GM23338 (cell line): ENCODE measurements around the gene CCR8. TPM values are rescaled to one million over a fixed set of nuclear protein-coding genes. Genes with fewer than 3 reads are reported as not detected.

Experiments
- ATAC-seq: fragments of 200-7000 bp; cut with Tn5 transposase; 3 replicates; pipeline ENCODE4 v1.9.1; 2020
- DNase-seq: peaks from one replicate; pipeline ENCODE4 v3.0.0-alpha.2; 2015; ENCODE audit warnings: low spot score
- H2AFZ ChIP-seq: fragments of 200-600 bp; sonication (generic); 2 replicates; pipeline ENCODE4 v1.8.0; 2016; ENCODE audit warnings: antibody characterized with exemption, mild to moderate bottlenecking, moderate library complexity
- H3F3A ChIP-seq: fragments of 200-600 bp; sonication (generic); replicated peaks from 2 replicates; pipeline ENCODE4 v1.8.0; 2017; ENCODE audit warnings: antibody characterized with exemption, mixed run types, low read depth
- H3K27ac ChIP-seq: fragments of 200-600 bp; sonication (generic); 2 replicates; pipeline ENCODE4 v1.6.1; 2016; ENCODE audit warnings: low read depth
- H3K27me3 ChIP-seq: fragments of 200-600 bp; sonication (generic); 2 replicates; pipeline ENCODE4 v1.8.0; 2016; ENCODE audit warnings: mild to moderate bottlenecking, mixed run types, moderate library complexity; ENCODE audit not compliant: insufficient read depth
- H3K36me3 ChIP-seq: fragments of 200-600 bp; sonication (generic); 2 replicates; pipeline ENCODE4 v1.8.0; 2016; ENCODE audit warnings: mild to moderate bottlenecking; ENCODE audit not compliant: insufficient read depth
- H3K4me1 ChIP-seq: fragments of 200-600 bp; sonication (generic); 2 replicates; pipeline ENCODE4 v1.8.0; 2016; ENCODE audit warnings: mild to moderate bottlenecking, moderate library complexity; ENCODE audit not compliant: insufficient read depth
- H3K4me2 ChIP-seq: fragments of 200-600 bp; sonication (generic); 2 replicates; pipeline ENCODE4 v1.7.1; 2017; ENCODE audit warnings: mixed run types
- H3K4me3 ChIP-seq: fragments of 200-600 bp; sonication (generic); 2 replicates; pipeline ENCODE4 v1.6.1; 2016; ENCODE audit warnings: mixed run types
- H3K79me2 ChIP-seq: fragments of 200-600 bp; sonication (generic); replicated peaks from 2 replicates; pipeline ENCODE4 v1.8.0; 2017; ENCODE audit warnings: mild to moderate bottlenecking; ENCODE audit not compliant: insufficient read depth
- H3K9me2 ChIP-seq: fragments of 200-600 bp; sonication (generic); 2 replicates; pipeline ENCODE4 v1.8.0; 2017; ENCODE audit not compliant: insufficient read depth
- H4K20me1 ChIP-seq: fragments of 200-600 bp; sonication (generic); replicated peaks from 2 replicates; pipeline ENCODE4 v1.8.0; 2017; ENCODE audit warnings: mild to moderate bottlenecking; ENCODE audit not compliant: insufficient read depth
- H3K27ac Mint-ChIP-seq: 2 replicates; pipeline ENCODE4 v1.8.0; 2020; ENCODE audit warnings: inconsistent platforms, mild to moderate bottlenecking, moderate library complexity, mixed read lengths
- H3K27me3 Mint-ChIP-seq: 3 replicates; pipeline ENCODE4 v1.8.0; 2022; ENCODE audit warnings: low read depth, mild to moderate bottlenecking, moderate library complexity, mixed read lengths, inconsistent platforms; ENCODE audit not compliant: insufficient read depth, poor library complexity
- H3K36me3 Mint-ChIP-seq: 3 replicates; pipeline ENCODE4 v1.8.0; 2021; ENCODE audit warnings: low read depth, mild to moderate bottlenecking, inconsistent platforms, moderate library complexity, mixed read lengths
- H3K4me1 Mint-ChIP-seq: 3 replicates; pipeline ENCODE4 v1.8.0; 2020; ENCODE audit warnings: mild to moderate bottlenecking, inconsistent platforms, mixed read lengths
- H3K4me3 Mint-ChIP-seq: 3 replicates; pipeline ENCODE4 v1.8.0; 2021; ENCODE audit warnings: moderate library complexity, mild to moderate bottlenecking, inconsistent platforms, mixed read lengths
- H3K9me3 Mint-ChIP-seq: 3 replicates; pipeline ENCODE4 v1.8.0; 2020; ENCODE audit warnings: moderate library complexity, mild to moderate bottlenecking, inconsistent platforms, mixed read lengths
- CREB1 ChIP-seq: fragments of 250-450 bp; sonication (Bioruptor Pico); IDR thresholded peaks from 2 replicates; pipeline ENCODE4 v1.5.0; 2020; ENCODE audit warnings: low read depth, mild to moderate bottlenecking, moderate library complexity
- CTCF ChIP-seq, 2 experiments: fragments of 200-600 bp in 1 of 2; sonication (generic) in 1 of 2; conservative IDR thresholded peaks; 2 replicates each; pipeline versions ENCODE4 v1.5.1 to v1.6.1; 2016 to 2017; ENCODE audit warnings: antibody characterized with exemption in 2 of 2, low read depth in 2 of 2, mild to moderate bottlenecking in 2 of 2, moderate library complexity in 1 of 2
- ETS1 ChIP-seq: IDR thresholded peaks from 2 replicates; pipeline ENCODE4 v1.6.1; 2016; ENCODE audit warnings: antibody characterized with exemption
- EZH2 ChIP-seq: fragments of 200-600 bp; sonication (generic); IDR thresholded peaks from one replicate; pipeline ENCODE4 v1.8.0; 2017; ENCODE audit warnings: antibody characterized with exemption, mild to moderate bottlenecking, low read depth; ENCODE audit not compliant: unreplicated experiment
- EZH2phosphoT487 ChIP-seq: fragments of 200-600 bp; sonication (generic); IDR thresholded peaks from one replicate; pipeline ENCODE4 v1.8.1; 2018; ENCODE audit warnings: antibody characterized with exemption; ENCODE audit not compliant: unreplicated experiment
- JUNB ChIP-seq: IDR thresholded peaks from one replicate; pipeline ENCODE4 v1.6.1; 2016; ENCODE audit warnings: antibody characterized with exemption; ENCODE audit not compliant: unreplicated experiment
- NANOG ChIP-seq: IDR thresholded peaks from 2 replicates; pipeline ENCODE4 v1.6.1; 2016; ENCODE audit warnings: antibody characterized with exemption, borderline replicate concordance
- POLR2AphosphoS5 ChIP-seq: IDR thresholded peaks from 2 replicates; pipeline ENCODE4 v1.6.1; 2016; ENCODE audit warnings: antibody characterized with exemption, low read depth
- REST ChIP-seq: IDR thresholded peaks from one replicate; pipeline ENCODE4 v1.6.1; 2018; ENCODE audit warnings: antibody characterized with exemption; ENCODE audit not compliant: unreplicated experiment
- STAT1 ChIP-seq: IDR thresholded peaks from one replicate; pipeline ENCODE4 v1.6.1; 2016; ENCODE audit warnings: antibody characterized with exemption; ENCODE audit not compliant: unreplicated experiment
- ZNF114 ChIP-seq: fragments of 250-450 bp; sonication (Bioruptor Pico); IDR thresholded peaks from 2 replicates; pipeline ENCODE4 v1.5.0; 2020; ENCODE audit warnings: mild to moderate bottlenecking, moderate library complexity
- ZNF331 ChIP-seq: fragments of 250-450 bp; sonication (Bioruptor Pico); IDR thresholded peaks from 2 replicates; pipeline ENCODE4 v1.5.0; 2020; ENCODE audit warnings: low read depth, mild to moderate bottlenecking, moderate library complexity
- ZNF462 ChIP-seq: fragments of 250-450 bp; sonication (Bioruptor Pico); IDR thresholded peaks from 2 replicates; pipeline ENCODE4 v1.5.0; 2020; ENCODE audit warnings: mild to moderate bottlenecking, moderate library complexity
- polyA plus RNA-seq: library from polyadenylated mRNA; unstranded; fragments of >200 nt; fragmentation: Nextera tagmentation; extraction: Ambion mirVana; gene quantifications from 2 replicates; pipeline ENCODE4 v1.2.1, GENCODE V29; 2016
- total RNA-seq: library from RNA; depleted of rRNA; stranded (reverse); fragments of >200 nt; shearing (Covaris generic); gene quantifications from 2 replicates; pipeline ENCODE4 v1.2.3, GENCODE V29; 2014

CCR8 gene
- total and polyA plus RNA-seq, 2 experiments from 2014 or later, result 0.55 TPM; not detected in 1

- Histone ChIP-seq H3F3A (no peaks in the 10 kb centered on the region), H3K27ac (no peak overlapping the region), H3K27me3 (no peaks in the 10 kb centered on the region), H3K4me3 (no peak overlapping the region), H4K20me1 (no peaks in the 10 kb centered on the region), H3K4me2 (no peak overlapping the region), H3K36me3 (no peaks in the 10 kb centered on the region), H2AFZ (no peak overlapping the region), H3K79me2 (no peaks in the 10 kb centered on the region), H3K9me2 (peaks cover 6% of the 10 kb centered on the region; the same call in 1 of the 2 replicates), H3K4me1 (peaks cover 3% of the 10 kb centered on the region)
- H3K9me3 Mint-ChIP-seq, result peaks cover 14% of the 10 kb centered on the region
- H3K27me3 Mint-ChIP-seq, result peaks cover 5% of the 10 kb centered on the region
- TF ChIP-seq REST (no peak), ZNF462 (CRISPR knock-in tag) (no peak), ZNF331 (CRISPR knock-in tag) (no peak), STAT1 (no peak), ETS1 (no peak), POLR2AphosphoS5 (no peak), ZNF114 (CRISPR knock-in tag) (no peak), NANOG (no peak), CREB1 (CRISPR knock-in tag) (no peak), EZH2 (no peak), CTCF (conservative IDR thresholded peaks at IDR 0.05; ENCODE audit: low read depth in 2 of 2) (no peak), JUNB (no peak), EZH2phosphoT487 (no peak)
- H3K4me1 Mint-ChIP-seq, result peaks cover 11% of the 10 kb centered on the region
- H3K4me3 Mint-ChIP-seq, result no peak overlapping the region
- no peak for DNase-seq
- ATAC-seq, result no peak
- H3K27ac Mint-ChIP-seq, result no peak overlapping the region
- 0 out of 3 replicates have a peak, but pooled peaks cover 3% of the 10 kb centered on the region for H3K36me3 Mint-ChIP-seq
These were observed 10.3 kb upstream of the CCR8 start for GRCh38 chr3:39319249-39319648.
